Body of pancreas (tissue), 4 donors: Measurements from ENCODE around the gene APOL1.

Experiments
- POLR2A ChIP-seq, 3 donors: fragments of 450-650 bp; IDR thresholded peaks; one replicate each; pipeline ENCODE4 v1.6.1; 2016; ENCODE audit warnings: antibody characterized with exemption in 3 of 3, mild to moderate bottlenecking in 2 of 3
- TF ChIP-seq, protein P1 (sequence below), 7 experiments: fragments of 450-650 bp in 4 of 7; fragments of 200-600 bp in 3 of 7; sonication (generic) in 3 of 7; IDR thresholded peaks; one replicate each; pipeline ENCODE4 v1.5.1; 2016 to 2019; ENCODE audit warnings: antibody characterized with exemption in 7 of 7

DNA sequence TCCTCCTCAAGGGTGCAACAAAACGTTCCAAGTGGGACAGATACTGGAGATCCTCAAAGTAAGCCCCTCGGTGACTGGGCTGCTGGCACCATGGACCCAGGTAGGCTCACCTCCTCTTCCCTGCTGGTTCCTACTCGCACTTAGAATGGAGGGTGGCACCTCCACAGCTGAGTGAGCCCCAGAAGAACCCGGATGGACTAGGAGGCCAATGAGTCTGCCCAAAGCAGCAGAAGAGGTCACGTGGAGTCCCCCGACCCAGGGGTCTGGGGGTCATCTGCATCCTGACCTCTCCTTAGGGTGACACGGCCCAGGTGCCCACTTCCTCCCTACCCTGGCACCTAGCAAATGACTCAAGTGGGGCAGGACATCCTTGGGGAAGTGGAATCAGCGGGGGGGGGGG is 4.4 kb downstream of the APOL1 start:
- TF ChIP-seq, protein P1, sequence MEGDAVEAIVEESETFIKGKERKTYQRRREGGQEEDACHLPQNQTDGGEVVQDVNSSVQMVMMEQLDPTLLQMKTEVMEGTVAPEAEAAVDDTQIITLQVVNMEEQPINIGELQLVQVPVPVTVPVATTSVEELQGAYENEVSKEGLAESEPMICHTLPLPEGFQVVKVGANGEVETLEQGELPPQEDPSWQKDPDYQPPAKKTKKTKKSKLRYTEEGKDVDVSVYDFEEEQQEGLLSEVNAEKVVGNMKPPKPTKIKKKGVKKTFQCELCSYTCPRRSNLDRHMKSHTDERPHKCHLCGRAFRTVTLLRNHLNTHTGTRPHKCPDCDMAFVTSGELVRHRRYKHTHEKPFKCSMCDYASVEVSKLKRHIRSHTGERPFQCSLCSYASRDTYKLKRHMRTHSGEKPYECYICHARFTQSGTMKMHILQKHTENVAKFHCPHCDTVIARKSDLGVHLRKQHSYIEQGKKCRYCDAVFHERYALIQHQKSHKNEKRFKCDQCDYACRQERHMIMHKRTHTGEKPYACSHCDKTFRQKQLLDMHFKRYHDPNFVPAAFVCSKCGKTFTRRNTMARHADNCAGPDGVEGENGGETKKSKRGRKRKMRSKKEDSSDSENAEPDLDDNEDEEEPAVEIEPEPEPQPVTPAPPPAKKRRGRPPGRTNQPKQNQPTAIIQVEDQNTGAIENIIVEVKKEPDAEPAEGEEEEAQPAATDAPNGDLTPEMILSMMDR (IDR thresholded peaks at IDR 0.05) = no peak
- TF ChIP-seq POLR2A (IDR thresholded peaks at IDR 0.05) = no peak
